GM21381 (cell line): ENCODE results near the gene UCHL3.

Experiments used
- ATAC-seq: cut with Tn5 transposase; IDR thresholded peaks from one replicate; pipeline ENCODE4 v1.9.1; 2021; ENCODE audit warnings: mild to moderate bottlenecking, moderate library complexity; ENCODE audit not compliant: unreplicated experiment

The UCHL3 gene

DNA sequence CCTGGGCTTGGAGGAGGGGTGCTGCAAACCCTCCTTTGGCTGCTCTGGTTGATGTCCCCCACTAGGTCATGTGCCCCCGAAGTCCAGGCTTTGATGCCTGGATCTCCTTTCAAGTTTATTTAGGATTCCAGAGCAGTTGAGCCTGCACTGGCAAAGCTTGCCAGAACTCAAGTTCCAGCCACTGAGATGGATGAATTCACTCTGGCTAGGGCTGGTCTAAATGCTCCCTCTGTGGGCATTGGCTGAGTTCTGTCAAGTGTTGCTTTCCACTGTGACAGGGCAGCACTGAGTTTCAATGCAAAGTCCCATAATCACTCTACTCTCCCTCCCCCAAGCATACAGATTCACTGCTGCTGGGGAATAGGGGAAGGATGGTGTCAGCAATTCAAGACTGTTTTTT lies 68.7 kb downstream of the UCHL3 start:
- no peak for ATAC-seq

DNA sequence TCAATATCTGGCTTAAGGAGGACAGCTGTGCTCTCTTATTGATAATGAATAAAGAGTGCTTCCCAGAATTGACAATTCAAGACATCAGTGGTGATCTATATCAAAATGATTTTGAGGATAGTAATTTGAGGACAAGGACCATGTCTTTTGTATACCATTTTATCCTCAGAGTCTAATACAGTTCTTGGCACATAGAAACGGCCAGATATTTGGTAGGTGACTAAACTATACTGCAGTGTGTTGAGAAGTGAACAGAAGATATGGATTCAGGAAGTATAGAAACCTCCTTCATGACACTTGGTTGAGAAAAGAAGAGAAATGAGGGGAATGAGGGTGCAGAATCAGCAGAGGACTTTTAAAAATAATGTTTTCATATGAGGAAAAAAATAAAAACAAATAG lies 70.4 kb downstream of the UCHL3 start:
- no peak for ATAC-seq

DNA sequence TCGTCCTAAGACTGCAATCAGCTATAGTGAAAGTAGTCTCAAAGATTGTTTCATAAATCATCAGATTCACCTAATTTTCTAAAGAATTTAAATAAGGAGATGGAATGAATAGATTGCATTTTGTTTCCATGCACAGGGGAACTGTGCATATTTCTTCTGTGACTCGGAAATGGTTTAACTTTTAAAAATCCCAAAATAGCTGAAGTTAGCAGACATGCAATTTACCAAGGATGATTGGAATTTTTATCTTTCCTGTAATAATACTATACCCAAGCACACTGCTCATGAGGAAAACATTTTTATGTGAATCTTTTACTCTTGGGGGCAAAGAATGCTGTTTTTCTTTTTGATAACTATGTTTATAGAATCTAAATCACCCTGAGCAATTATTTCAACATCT lies 71.6 kb downstream of the UCHL3 start:
- ATAC-seq: no peak

DNA sequence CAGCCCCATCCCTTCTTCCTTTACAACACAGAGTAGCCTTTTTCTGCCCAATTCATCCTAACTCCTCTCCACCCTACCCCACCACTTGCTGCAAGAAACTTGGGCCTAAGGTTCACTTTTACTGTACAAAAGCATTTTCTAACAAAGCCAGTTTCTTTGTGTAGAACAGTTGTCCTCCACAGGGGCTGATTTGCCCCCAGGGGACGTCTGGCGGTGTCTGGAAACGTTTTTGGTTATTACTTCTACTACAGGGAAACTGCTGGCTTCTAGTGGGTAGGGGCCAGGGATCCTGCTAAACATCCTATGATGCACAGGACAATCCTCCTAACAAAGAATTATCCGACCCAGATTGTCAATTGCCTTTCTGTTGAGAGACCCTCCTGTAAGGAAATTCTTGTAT lies 79.2 kb downstream of the UCHL3 start:
- ATAC-seq: no peak

DNA sequence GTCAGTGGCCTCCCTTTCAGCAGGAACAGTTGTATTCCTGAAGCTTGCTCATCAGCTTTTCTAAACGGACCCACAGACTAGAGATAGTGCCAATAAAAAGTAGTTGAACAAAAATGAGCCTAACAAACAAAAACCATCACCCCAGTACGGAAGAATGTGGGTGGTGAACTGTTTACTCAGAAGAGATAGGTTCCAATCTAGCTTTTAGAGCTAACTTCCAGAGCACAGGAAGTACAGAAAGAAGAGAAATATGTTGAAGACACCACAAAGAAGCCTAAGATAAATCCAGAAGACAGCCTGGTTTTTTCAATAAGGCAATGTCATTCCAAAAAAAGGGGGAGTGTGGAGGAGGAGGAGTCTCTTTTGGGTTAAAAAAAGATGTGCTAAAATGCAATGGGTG lies 83.7 kb downstream of the UCHL3 start:
- ATAC-seq: no peak

DNA sequence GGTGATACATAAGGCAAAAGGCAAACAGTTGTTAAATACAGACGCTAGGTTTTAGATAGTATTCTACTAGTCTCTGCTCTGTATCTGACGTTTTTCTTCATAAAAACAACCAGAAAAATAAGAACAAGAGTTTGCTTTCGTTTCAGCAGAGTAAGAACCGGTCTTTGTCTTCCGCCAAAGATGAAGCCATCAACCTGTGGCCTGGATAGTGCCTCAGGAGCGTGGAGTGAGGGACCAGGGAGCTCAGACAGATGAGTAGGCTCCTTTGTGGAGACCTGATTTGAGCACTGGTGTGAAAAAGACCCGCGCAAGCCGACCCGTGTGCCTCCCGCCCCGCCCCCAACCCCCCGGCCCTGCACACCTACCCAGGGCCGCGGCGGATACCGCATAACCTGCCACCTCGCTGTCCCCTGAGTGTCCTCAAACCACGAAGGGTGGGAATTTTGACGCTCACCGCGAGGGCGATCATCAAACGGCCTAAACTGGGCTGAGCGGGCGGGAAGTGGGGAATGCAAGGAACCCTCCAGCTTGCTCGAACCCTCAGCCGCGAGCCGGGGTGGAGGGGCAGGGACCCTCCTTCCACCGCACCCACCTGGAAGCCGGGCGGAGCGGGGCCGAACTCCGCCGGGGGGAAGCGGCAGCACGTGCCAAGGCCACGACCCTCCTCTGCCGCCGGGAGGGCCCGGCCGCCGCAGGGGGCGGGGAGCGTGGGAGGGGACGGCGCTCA lies 85.7 kb downstream of the UCHL3 start:
- peak; percentile 0 for ATAC-seq

DNA sequence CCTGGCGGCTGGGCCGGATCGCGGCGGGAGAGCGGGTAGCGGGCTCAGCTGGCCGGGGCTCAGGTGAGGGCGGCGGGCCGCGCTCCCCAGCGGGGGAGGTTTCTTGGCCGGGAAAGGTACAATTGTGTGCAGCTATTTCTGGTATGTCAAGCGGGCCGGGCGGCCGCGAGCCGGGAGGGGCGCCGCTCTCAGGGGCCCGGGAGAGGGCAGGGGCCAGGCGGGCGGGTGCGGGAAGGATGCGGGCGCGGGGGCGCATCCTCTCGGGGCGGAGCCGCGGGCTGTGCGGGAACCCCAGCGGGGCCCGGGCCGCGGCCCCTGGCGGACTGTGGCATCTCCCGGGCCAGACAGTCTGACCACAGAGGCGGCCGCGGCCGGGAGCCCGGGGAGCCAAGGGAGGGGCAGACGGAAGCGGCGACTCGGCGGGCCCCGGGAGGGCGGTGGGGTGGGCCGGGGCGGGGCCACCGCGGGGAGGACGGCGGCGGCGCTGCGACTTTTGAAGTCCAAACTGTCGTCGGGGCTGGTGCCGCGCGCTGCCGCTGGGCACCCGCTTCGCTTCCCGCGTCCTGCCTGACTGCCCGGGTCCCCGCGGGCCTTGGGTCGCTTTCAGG lies 86.3 kb downstream of the UCHL3 start, which contains the start of gene LMO7:
Gene LMO7, plus strand, starts transcription at position 503 of the 608 bp plus-strand sequence. CDS start 328 bp downstream, outside the sequence.
- ATAC-seq: peak; percentile 60

DNA sequence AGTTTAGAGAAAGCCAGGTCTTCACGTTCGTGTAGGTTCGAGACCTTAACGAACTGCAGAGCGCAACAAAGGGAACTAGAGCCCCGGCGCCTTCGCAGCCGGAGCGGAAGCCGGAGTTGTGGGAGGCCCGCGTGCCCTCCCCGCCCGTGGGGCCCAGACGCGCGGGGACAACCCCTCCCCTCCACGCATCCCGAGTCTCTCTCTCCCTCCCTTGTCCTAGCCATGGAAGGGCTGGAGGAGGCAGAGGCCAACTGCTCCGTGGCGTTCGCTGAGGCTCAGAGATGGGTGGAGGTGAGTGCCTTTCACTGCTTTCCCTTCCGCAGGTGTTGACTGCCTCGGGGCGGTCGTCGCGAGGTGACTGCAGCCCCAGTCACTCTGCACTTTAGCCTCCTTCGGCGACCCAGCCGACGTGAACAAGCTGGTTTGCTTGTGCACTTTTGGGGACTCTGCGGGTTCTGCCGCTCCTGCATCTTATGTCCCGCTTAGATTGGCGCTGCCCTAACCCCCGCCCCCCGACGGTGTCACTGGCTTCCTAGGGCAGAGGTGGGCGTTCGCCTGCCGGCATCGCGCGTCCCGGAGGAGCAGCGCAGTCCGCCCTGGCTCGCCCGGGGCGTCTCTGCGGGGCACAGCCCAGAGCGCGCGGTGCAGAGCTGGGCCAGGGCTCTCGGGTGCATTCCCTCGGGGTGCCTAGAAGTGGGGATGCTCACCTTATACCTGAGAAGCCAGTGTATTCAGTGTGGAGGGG lies 87.0 kb downstream of the UCHL3 start:
- peak; percentile 48 for ATAC-seq

DNA sequence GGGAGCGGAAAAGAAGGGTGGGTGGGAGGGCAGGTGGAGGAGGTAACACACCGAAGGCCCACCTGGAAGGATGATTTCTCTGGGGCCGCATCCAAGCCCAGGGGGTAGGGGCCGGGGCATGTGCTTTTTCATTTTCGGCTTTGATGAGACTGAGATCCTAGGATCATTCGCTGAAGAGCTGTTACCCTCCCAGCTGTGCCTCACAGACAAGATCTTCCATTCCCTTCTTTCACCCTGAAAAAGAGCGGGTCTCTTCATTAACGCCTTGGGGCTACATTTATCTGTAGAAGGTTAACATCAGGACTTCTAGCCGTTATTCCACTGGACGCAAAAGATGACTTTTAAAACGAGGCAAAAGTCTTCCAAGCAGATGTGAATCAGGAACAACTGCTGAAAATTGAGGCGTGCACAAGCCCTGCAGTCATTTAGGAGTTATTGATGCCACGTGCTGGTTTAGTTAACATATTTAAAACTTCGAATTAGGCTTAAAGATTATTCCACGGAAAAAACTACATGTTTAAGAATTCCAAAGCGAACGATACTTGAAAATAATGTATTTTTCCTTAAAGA lies 87.7 kb downstream of the UCHL3 start:
- no peak for ATAC-seq

DNA sequence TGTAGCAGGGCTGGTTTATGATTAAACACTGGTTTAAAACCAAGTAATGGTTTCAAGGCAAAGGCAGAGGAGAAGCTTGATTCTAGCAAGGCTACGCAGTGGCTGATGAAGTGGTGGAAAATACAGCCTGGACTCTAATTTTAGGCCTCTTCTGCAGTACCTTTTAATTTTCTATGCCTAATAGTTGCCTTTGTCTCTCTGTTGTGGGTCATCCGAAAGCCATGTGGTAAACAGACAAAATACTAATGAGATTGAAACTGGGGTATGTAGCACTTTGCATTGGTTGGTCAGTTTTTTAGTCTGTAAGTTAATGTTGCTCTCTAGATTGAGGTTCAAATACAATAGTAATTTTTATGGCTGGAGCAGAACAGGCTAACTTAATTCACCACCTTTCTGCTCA lies 89.9 kb downstream of the UCHL3 start:
- no peak for ATAC-seq

DNA sequence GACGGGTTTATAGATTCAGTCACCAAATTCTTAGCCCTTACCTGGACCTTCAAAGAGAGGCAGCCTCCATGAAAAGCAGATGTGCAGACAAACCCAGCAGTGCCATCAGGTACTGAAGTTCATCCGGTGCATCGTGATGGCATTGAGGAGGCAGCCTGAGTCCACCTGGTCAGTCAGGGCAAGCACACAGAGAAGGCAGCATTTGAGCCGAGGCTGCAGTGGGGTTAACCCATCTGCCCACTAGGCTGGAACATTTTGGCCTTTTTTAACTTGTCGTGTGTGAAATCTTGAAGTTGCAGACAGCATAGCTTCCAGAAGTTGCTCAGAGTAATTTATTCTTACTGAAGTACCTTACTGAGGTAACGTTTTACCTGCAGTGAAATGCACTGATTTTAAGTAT lies 91.4 kb downstream of the UCHL3 start:
- no peak for ATAC-seq

DNA sequence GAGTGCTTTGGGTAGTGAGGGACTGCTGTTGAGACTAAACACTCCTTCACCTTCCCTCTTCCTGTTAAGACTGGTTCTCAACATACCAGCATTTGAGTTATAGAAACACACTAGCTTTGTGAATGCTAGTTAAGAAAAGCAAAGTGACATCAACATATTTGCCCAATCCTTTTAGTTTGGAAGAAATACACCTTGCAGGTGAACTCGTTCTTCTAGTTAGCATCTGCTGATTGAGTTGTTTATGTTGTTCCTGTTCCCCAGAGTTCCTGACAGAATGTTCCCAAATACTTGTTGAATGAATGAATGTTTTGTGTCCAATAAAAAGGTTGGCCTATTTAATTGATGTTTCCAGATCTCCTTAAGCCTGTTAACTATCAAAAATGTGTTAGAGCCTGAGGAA lies 93.6 kb downstream of the UCHL3 start:
- ATAC-seq: no peak

DNA sequence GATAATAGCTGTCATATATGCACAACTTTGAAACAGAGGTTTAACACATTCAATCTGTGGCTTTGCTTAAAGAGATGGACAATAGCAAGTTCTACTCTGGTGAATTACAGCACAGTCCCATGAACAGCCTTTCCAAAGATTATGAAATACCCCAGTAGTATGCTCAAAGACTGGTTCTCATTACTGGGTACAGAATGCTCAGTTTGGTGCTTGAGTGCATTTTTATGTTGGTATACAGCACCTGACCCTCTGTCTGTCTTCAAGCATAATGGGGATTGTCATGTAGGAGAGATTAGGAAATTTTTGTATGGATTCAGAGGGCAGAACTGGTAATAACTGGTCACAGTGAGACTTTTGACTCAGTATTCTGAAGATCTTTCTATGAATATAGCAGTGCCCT lies 94.1 kb downstream of the UCHL3 start:
- no peak for ATAC-seq

DNA sequence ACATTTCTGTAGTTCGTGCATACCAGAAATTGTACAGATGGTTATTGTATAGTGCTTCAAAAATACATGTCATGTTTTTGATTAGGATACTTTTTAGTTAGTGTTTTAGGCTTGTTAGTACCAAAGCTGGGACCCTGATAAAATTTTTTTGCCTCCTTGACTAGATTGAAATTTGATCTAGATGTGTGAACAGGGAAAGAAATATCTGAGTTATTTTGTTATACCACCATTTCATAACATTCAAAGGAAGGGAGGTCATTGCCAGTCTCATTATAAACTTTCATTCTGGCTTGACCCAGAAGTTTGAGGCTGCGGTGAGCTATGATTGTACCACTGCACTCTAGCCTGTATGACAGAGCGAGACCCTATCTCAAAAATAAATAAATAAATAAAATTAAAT lies 95.5 kb downstream of the UCHL3 start:
- no peak for ATAC-seq

DNA sequence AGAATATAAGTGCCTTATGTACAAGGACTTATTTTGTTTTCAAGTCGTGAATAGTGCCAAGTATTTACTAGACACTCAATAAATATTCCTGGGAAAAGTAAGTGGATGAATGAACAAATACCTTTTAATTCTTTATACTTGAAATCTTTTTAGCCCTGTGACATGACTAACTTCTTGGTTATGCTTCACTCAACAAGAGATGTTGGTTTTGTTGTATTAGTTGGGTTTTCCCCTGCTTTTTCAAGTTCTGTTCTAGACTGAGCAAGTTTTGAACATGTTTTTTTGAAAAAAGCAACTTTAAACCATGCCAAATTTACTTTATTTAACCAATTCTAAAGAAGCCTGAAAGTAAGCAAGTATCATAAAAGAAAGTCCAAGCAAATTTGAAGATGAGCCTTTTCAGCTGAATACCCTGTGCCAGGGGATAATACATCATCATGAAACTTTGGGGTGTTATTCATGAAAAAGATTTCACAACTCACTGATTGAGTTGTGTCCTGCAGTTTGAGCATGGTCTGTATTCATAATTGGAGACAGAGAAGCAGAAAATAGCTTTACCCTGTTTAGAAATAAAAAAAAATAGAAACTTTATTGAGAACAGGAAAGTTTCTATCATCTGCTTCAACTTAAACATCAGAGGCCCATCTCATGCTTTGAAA lies 97.7 kb downstream of the UCHL3 start:
- peak; percentile 72 for ATAC-seq

DNA sequence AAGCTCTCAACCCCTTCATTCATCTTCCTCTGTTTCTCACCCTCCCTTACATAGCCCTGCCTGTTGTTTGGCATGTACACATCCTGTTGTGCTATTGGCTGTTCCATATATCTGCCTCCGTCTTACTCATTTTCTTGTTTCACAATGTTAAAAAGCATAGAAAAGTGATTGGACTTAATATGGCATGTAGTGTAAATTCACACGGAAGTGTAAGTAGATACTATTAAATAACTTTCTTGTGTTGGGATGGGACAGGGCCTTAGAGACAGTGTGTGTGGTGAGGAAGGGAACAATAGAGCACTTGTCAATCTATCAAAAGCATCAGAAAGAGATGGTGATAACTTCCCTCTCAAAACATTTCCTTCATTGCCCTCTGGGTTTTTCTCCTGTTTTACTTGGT lies 98.9 kb downstream of the UCHL3 start:
- ATAC-seq: no peak

DNA sequence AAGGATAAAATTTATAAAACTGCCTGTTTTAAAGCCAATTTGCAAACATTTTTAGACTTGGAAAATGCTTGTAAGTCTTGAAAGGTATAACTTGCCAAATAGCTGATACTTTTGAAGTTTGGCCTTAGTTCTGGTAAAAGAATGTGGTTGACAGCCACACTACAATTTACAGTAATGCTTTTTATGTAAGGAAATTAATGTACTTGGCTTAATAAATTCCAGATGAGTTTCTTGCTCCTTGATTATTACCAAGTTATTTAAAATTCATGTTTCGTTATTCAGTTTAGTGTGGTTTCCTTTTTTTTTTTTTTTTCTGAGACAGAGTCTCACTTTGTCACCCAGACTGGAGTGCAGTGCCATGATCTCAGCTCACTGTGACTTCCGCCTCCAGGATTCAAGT lies 101.4 kb downstream of the UCHL3 start:
- no peak for ATAC-seq

DNA sequence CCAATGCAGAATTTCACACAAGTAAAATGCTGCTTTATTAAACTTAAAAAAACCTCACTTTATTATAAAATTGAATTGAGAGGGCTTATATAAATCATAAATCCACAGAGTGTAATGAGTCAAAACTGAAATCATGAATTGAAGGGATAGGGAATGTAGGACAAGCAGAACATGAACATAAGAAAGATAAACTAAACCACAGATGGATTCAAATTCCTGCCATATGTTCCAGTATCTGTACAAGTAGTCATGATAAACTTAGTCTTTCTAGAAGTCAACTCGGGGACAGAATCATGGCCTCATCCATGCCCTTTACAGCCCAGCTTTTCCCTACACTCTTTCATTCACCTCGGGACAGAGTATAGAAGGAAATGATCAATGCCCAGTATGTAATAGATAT lies 103.1 kb downstream of the UCHL3 start:
- ATAC-seq: no peak
